HG02981 (cell line): ENCODE results near the gene PNPLA8.
"Not testable (repeated sequence)": the region's sequence is repeated elsewhere in the genome, so short reads cannot be mapped to it uniquely, and the experiment has no call there.

Experiments
- ATAC-seq: cut with Tn5 transposase; IDR thresholded peaks from one replicate; pipeline ENCODE4 v1.9.1; 2021; ENCODE audit warnings: mild to moderate bottlenecking, moderate library complexity; ENCODE audit not compliant: unreplicated experiment

Gene PNPLA8, protein sequence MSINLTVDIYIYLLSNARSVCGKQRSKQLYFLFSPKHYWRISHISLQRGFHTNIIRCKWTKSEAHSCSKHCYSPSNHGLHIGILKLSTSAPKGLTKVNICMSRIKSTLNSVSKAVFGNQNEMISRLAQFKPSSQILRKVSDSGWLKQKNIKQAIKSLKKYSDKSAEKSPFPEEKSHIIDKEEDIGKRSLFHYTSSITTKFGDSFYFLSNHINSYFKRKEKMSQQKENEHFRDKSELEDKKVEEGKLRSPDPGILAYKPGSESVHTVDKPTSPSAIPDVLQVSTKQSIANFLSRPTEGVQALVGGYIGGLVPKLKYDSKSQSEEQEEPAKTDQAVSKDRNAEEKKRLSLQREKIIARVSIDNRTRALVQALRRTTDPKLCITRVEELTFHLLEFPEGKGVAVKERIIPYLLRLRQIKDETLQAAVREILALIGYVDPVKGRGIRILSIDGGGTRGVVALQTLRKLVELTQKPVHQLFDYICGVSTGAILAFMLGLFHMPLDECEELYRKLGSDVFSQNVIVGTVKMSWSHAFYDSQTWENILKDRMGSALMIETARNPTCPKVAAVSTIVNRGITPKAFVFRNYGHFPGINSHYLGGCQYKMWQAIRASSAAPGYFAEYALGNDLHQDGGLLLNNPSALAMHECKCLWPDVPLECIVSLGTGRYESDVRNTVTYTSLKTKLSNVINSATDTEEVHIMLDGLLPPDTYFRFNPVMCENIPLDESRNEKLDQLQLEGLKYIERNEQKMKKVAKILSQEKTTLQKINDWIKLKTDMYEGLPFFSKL

DNA sequence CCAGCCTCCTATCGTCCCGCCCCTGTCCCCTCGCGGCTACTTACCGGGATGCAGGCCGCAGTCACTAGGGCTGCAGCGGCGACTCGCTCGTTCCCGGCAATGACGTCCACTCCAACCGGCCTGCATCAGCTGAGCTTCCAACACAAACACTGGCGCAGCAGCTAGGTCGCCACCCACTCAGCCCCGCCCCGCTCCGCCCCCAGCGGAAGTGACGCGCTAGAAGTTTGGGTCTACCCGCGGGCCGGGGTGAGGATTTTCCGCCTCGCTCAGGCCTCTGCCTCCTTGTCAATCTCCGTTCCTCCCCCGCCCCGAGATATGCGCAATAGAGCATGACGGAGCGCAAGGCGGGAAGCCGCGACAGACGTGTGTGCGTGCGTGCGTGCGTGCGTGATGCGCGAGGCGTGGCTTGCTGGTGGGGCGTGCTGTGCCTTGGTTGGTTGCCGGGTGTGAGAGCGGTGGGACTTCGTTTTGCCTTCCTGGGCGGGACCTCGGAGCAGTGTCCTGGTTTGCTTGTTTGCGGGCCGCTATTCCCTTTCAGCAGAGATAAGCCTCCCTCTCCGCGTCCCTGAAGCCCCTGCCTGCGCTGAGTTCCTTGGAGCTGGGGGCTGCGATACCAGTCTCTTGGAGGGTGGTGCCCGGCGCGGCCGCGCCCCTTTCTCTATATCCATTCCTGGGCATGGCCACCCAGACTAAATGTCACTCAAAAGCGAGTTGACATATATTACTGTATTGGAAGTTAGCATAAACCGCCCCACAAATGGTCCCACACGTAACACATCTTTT lies at the start of gene PNPLA8:
PNPLA8 (minus strand) TSS at position 151 of the 783 bp plus-strand sequence. CDS start 10,644 bp downstream, outside the sequence.
- peak; percentile 93 for ATAC-seq

DNA sequence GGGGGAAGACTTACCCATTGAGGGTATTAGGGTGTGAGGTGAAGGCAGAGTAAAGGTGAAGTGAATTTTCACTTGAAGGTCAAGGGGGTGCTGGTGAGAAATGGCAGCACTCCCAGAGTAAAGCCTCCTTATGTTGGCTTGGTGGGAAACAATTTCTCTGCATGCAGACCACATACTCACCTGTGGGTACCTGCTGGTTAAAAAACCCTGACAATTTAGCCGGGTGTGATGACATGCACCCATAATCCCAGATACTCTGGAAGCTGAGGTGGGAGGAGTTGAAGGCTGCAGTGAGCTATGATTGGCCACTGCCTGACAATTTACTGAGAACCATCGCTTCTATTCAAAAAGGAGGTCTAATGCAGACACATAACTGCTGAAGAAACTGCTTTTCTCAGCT lies 49.2 kb upstream of the PNPLA8 start:
- no peak for ATAC-seq

DNA sequence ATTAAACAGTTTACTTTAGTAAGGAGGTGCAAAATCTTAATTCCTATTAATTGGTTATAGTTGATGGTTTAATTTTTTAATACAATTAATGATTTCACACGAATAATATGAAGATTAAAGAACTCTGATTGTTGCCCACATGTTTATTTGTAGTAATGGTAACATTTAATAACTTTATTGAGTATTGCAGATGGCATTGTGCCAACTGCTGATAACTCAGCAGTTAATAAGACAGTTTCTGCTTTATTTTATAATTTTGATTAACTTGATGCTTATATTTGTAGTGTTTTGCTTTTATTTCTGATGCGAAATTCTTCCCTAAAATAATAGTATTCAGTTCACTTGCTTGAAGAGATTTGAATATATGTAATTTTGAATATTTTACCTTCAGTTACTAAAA lies 46.5 kb upstream of the PNPLA8 start:
- no peak for ATAC-seq

DNA sequence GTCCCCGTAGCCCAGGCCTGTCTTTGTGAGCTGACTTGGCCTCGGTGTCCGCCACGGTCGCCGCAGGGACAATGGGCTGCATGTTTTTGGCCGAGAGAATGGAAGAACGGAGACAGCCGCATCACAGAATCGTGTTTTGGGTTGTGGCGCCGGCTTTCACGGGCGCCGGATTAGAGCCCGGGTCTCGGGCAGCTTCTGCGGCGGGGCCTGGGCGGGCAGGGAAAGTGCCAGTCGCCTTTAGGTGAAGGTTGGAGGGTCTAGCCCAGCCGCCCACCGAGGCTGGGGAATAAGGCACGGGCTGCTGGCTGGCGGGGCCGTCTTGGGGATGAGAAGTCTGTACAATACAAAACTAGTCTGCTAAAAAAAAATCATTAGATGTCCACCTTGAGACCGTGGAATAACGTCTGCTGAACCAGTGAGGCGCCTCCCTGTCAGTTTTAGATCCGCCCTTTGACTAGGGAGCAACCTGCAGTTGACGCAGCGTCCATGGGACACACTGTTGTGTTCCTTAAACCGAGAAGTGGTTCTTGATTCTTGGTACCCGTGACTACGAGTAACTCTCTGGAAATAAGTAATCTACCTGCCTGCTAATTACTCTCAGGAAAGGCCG lies 44.3 kb upstream of the PNPLA8 start:
- ATAC-seq = peak; percentile 24

DNA sequence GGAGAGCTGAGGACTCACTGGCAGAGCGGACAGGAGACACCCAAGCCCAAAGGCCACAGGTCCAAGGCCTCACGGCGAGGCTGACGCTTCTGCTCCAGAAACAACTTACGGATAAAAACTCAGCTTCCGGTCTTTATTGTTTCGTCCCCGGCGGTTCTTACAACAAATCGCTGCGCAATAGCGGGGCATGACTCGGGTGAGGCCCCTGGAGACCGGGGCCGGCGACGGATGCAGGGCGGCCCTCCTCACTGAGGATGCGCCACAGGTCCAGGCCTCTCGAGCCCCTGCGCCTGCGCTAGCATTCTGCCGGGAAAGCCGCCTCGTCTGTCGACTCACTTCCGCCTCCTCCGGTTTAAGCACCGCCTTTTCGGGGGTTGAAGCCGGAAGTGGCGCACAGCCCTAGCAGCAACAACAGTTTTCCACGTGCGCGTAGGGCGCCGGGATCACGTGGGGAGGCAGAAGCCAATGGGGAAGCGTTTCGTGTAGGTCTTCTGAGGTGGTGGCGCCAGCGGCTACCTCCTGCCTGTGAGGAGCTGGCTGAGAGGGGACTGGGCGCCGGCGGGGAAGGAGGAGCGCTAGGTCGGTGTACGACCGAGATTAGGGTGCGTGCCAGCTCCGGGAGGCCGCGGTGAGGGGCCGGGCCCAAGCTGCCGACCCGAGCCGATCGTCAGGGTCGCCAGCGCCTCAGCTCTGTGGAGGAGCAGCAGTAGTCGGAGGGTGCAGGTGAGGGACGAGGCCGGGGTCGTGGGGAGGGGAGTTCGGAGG lies 43.6 kb upstream of the PNPLA8 start, which contains the start of the genes DNAJB9 and THAP5:
DNAJB9 (plus strand) TSS at position 494 of the 765 bp plus-strand sequence. CDS start 1,853 bp downstream, outside the sequence.
THAP5 (minus strand) TSS at position 326 of the 765 bp plus-strand sequence; CDS start at position 189, 137 bp downstream.
- peak; percentile 92 for ATAC-seq

DNA sequence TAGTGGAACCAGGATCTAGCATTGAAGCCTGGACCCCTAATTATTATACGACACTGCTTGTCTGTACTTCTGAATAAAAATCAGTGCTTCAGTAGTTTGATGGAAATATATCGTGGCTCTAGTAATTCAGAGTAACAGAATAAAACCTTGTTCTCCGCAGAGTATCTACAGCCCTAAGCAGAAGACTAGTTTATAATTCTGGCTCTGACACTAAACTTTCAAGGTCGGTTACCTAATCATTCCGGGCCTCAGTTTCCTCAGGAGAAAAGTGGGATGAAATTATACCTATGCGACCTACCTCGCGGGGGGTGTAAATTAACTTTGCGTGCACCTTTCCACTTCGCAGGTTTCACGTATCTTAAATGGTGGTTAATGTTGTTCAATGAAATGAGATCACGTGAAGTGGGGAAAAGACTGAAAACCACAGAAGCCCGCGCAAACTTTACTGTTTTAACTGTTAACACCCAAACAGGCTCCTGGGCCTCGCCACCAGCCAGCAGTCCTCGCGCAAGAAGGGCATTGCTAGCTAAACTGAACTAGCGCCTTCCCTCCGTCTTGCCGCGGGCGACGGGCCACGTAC lies 43.0 kb upstream of the PNPLA8 start:
- ATAC-seq = no peak

DNA sequence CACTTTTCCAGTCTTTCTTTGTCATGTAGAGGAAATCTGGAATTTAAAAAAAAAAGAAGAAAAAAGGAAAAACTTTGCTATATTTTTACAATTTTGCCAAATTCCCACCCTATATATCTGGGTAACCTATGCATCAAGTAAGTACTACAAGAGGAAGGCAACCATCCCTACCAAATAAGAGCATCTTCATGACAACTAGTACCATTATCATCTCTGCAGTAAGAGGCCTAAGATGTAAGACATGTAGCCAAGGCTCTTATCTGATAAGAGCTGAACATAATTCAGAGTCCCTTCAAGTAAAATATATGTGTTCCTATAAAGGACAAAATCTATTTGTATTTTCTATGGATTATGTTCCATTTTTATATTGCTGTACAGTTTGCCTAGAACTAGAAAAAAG lies 40.1 kb upstream of the PNPLA8 start:
- ATAC-seq = no peak

DNA sequence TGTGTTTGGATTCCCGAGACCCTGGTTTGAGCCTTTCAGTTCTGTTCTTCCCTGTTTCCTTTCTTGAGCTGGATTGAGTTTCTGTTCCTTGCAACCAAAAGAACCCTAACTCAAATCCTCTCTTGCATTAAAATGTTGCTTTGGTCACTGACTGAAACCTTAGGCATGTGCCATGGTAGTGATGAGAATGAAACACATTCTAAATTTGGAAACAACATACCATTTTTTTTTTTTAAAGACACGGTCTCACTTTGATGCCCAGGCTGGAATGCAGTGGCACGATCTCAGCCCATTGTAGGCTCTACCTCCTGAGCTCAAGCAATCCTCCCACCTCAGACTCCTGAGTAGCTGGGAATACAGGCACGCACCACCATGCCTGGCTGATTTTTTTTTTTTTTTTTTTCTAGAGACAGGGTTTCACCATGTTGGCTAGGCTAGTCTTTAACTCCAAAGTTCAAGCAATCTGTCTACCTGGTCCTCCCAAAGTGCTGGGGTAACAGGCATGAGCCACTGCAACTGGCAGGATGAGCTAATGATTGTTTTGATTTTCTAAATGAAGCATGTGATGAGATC lies 35.2 kb upstream of the PNPLA8 start:
- ATAC-seq = no peak

DNA sequence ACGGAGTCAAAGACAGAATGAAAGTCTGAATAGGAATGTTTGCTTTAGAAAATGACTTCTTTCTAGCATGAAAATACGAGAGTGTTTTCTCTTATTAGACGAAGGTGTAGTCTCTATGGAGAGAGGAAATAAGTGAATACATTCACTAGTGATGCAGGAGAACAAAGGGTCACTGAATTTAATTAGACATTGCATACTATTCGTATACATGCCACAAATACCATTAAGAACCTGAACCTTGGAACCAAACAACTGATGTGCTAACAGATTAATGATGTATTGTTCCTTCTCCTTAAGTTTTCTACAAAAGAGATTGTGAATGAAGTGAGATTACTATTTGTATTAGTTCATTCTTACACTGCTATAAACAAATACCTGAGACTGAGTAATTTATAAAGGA lies 33.3 kb upstream of the PNPLA8 start:
- ATAC-seq = no peak

DNA sequence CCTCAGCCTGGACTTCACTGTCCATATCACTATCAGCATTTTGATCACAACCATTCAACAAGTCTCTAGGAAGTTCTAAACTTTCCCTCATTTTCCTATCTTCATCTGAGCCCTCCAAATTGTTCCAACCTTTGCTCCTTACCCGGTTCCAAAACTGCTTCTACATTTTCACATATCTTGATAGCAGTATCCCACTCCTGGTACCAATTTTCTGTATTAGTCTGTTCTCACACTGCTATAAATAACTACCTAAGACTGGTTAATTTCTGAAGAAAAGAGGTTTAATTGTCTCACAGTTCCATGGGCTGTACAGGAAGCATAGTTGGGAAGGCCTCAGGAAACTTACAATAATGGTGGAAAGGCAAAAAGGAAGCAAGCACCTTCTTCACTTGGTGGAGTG lies 31.7 kb upstream of the PNPLA8 start:
- no peak for ATAC-seq

DNA sequence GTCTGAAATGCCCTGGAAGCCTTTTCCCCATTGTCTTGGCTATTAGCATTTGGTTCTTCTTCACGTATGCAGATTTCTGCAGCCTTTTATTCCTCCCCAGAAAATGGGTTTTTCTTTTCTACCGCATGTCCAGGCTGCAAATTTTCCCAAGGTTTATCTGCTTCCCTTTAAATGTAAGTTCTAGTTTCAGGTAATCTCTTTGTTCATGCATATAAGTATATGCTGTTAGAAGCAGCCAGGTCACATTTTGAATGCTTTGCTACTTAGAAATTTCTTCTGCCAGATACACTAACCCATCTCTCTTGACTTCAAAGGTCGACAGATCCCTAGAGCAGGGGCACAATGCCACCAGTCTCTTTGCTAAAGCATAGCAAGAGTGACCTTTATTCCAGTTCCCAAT lies 31.3 kb upstream of the PNPLA8 start:
- ATAC-seq = no peak

DNA sequence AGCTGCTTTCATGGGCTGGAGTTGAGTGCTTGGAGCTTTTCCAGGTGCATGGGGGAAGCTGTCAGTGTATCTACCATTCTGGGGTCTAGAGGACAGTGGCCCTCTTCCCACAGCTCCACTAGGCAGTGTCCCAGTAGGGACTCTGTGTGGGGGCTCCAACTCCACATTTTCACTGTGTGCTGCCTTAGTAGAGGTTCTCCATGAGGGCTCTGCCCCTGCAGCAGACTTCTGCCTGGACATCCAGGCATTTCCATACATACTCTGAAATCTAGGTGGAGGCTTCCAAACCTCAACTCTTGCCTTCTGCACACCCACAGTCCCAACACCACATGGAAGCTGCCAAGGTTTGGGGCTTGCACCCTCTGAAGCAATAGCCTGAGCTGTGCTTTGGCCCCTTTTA lies 30.7 kb upstream of the PNPLA8 start:
- not testable (repeated sequence) for ATAC-seq

DNA sequence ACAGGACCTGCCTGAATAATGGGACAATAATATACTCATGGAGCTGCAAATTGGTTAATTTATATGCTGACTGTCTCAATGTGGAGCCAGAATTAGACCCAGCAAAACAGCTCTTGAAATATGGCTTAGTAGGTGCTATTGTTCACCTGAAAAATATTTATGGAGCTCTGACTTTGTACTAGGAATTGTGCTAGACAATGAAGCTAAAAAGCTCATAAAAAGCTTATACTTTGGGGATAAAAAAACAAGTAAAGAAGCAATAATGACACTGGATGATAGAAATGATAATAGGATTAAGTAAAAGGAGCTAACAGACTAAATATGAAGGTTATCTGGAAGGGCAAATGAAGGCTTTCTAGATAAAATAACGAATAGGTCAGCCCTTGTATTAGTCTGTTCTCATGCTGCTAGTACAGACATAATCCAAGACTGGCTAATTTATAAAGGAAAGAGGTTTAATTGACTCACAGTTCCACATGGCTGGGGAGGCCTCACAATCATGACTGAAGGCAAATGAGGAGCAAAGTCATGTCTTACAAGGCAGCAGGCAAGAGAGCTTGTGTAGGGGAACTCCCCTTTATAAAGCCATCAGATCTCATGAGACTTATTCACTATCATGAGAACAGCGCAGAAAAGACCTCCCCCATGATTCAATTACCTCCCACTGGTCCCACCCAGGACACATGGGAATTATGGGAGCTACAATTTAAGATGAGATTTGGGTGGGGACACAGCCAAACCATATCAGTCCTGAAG lies 22.4 kb upstream of the PNPLA8 start:
- ATAC-seq = not testable (repeated sequence)

DNA sequence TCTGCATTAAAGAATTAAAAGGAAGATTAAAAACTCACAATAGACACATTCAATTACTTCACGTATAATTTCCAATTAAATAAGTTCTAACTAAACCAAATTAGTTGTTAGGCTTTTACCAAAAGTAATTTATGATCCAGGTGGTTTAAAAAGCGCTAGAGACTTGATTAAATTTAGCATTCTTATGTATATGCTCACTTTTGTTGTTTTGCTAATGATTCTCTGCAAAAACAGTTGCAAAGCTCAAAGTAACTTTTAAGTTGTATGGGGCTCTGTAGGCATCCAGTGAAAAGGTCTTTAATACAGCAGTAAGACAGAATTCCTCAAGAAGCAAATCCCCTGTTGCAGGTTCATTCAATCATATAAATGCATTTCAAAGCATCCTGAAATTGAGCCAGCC lies 15.5 kb upstream of the PNPLA8 start:
- no peak for ATAC-seq

DNA sequence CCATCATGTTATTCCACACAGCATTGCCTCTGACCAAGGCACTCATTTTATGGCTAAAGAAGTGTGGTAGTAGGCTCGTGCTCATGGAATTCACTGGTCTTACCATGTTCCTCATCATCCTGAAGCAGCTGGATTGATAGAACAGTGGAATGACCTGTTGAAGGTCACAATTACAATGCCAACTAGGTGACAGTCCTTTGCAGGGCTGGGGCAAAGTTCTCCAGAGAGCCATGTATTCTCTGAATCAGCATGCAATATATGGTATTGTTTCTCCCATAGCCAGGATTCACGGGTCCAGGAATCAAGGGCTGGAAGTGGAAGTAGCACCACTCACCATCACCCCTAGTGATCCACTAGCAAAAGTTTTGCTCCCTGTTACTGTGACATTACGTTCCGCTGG lies 12.8 kb upstream of the PNPLA8 start:
- ATAC-seq = not testable (repeated sequence)

DNA sequence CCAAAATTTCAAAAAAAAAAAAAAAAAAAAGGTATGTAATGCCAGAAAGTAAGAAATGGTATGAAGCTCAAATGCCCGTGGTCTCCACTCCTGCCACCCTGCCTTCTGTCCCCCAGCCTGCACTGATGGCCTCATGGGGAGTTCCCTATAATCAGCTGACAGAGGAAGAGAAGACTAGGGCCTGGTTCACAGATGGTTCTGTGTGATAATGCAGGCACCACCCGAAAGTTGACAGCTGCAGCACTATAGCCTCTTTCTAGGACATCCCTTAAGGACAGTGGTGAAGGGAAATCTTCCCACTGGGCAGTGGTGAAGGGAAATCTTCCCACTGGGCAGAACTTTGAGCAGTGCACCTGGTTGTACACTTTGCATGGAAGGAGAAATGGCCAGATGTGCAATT lies 12.3 kb upstream of the PNPLA8 start:
- not testable (repeated sequence) for ATAC-seq

DNA sequence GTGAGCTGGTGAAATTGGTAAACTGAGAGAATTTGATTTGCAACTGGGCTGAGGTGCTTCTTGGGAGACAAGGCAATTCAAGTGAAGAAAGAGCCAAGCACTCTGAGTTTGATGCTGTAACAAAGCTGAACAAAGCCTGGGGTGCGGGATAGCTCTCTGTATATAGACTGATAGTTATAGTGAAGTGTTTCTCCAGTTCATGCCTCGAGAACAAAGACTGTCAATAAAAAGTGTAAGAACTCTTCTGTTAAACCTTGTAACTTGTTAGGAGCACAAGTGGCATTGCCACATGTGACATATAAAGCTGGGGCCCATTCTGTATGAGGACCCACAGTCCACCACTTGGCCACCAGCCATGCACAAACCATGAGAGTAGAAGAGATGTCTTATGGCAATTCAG lies 11.3 kb upstream of the PNPLA8 start:
- ATAC-seq = no peak

DNA sequence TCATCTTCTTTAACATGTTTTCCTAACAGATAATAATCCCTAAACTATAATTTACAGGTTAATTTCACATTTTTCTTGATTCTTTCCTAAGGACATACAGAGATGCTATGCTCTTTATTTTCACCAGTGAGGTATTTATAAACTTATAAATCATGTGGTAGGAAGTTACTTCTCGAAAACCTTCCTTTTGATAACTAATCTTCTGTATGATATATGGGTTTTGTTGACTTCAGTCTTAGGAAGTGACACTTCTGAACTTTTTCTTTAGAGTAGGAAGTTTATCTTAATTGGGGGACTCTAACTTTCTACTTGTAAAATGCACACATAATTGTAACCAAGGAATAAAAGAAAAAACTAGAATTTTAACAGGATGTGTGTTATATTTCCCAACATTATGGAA lies 9.8 kb upstream of the PNPLA8 start:
- no peak for ATAC-seq
